HG03469 (cell line): Measurements from ENCODE around the gene ZEB2.

ENCODE experiments used
- ATAC-seq: cut with Tn5 transposase; IDR thresholded peaks from one replicate; pipeline ENCODE4 v1.9.1; 2021; ENCODE audit warnings: mild to moderate bottlenecking, moderate library complexity, moderate number of reproducible peaks; ENCODE audit not compliant: unreplicated experiment

Gene ZEB2

GRCh38 chr2:144519934-144520731 is at the start of gene ZEB2:
Gene ZEB2 (minus strand): TSS chr2:144520119. CDS start chr2:144517350, 2,769 bp downstream.
- ATAC-seq, result no peak

GRCh38 chr2:144567745-144568144 is 47.8 kb upstream of the ZEB2 start:
- ATAC-seq, result no peak

GRCh38 chr2:144566448-144566847 is 46.5 kb upstream of the ZEB2 start:
- no peak for ATAC-seq

DNA sequence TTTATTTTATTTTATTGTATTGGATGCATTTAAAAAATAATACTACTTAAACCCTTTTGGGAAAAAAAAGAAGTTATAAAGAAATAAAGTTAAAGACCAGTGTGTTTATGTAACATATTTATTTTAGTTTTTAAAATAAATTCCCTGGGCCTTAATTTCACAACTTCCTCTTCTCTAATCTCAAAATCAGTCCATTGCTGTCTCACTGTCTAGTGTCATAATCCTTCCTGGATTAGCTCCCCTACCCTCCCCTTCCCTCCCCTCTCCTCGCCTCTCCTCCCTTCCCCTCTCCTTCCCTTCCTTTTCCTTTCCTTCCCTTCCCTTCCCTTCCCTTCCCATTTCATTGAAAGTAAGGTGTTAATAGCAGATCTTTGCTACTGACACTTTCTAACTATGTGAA is 40.3 kb upstream of the ZEB2 start:
- no peak for ATAC-seq

- ATAC-seq, result no peak
Measured at GRCh38 chr2:144559681-144560080, 39.8 kb upstream of the ZEB2 start.

- no peak for ATAC-seq
Measured at GRCh38 chr2:144559242-144559641, 39.3 kb upstream of the ZEB2 start.

DNA sequence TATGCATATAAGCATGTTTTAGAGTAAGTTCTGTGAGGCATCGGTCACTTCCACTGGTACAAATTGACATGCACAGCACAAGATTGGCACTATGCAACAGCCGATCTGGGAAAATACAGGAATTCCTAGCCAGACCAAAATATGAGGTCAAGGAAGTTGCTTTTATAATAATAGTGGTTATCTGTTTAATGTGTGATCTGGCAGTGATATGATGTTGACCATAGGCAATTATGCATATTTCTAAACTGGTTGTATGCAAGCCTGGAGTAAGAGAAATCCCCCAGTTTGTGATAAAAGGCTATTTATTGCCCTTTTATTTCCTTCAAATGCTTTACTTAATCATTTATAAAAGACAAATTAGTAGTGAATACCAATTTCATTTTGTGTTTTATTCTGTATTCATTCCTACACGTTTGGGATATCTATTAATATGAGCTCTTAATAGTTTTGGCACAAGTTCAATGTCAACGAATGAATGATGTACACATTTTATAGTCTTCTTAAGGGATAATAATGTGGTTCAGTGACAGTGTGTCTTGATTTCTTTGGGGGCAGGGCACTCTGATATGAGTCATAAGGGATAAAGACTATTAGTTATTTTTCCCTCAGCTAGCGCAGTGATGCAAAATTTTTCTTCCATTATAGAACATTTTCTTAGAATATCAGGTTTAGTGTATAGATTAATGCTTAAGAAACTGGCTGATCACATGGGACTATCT is 34.7 kb upstream of the ZEB2 start:
- no peak for ATAC-seq

DNA sequence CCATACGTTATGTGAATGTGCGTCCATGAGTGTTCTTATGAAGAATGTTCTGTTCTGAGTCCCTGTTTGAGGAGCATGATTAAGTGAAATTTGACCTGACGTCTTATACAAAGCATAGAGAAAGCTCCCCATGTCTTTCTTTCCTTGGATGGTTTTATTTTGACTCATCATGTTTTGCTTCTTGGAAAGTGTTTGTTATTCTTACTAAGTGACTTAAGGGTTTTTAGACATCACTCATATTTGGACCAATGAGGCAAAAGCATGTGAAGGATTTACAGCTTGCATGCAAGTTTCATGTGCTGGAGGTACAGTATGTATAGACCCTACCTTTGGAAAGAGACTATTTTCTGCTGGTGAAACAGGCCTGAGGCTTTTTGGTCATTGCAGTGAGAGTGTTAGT is 33.5 kb upstream of the ZEB2 start:
- no peak for ATAC-seq

GRCh38 chr2:144552821-144553220 is 32.9 kb upstream of the ZEB2 start:
- no peak for ATAC-seq

DNA sequence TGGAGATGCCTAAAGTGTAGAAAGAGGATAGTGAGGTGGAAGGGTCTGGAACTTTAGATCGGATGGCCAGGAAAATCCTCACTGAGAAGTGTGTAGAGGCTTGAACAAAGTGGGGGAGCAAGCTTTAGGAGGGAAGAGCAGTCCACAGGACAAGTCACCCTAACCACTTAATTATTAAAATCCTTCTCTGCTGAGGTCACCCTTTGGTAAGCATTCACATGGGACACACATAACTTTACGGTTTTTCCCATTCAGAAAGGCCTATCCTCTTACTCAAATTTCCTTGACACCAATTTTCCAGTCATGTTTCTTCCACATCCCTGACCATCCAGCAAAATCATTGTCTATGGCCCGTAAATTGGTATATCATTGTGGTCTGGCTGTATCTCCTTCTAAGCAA is 31.0 kb upstream of the ZEB2 start:
- no peak for ATAC-seq

- ATAC-seq, result no peak
Measured at GRCh38 chr2:144550084-144550483, 30.2 kb upstream of the ZEB2 start.

DNA sequence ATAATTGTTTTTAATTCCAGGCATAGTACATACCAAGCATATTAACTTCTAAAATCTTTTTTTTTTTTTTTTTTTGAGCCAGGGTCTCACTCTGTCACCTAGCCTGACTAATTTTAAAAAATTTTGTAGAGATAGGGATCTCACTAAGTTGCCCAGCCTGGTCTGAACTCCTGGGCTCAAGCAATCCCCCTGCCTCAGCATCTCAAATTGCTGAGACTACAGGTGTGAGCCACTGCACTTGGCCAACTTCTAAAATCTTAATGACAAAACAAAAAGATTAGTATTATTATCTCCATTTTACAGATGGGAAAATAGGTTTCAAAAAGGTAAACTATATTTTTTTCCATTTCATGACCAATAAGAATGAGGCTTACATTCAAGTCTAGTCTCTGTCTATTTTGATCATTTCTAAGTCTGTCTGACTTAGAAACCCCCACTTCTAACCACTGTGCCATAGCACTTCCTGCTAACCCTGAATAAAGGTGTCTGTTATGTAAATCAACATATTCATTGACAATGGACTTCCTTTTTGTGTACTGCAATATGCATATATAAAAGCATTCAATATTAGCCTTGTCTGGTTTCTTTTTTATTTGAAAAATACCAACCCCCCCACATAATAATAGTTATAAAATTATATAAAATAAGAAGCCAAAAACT is 28.7 kb upstream of the ZEB2 start:
- ATAC-seq, result peak; percentile 93

- ATAC-seq, result no peak
Measured at GRCh38 chr2:144548088-144548487, 28.2 kb upstream of the ZEB2 start.

GRCh38 chr2:144547494-144547893 is 27.6 kb upstream of the ZEB2 start:
- ATAC-seq, result no peak

- ATAC-seq, result no peak
Measured at GRCh38 chr2:144546933-144547332, 27.0 kb upstream of the ZEB2 start.

- ATAC-seq, result no peak
Measured at GRCh38 chr2:144545787-144546186, 25.9 kb upstream of the ZEB2 start.

DNA sequence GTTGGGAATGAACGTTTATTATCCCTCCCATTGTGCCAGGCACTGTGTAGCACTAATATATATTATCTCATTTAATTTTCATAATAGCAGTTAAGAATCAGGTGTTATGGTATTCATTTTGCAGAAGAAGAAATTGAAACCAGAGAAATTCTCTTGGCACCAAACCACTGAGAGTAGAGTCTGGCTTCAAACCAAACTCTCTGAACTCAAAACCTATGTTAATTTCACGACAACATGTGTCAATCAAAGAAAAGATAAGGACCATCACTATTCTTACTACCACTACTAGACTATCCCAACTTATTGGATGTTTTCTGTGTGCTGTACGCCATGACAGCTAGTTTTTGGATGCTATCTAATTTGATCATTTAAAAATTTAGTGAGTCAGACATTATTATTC is 24.1 kb upstream of the ZEB2 start:
- ATAC-seq, result no peak

DNA sequence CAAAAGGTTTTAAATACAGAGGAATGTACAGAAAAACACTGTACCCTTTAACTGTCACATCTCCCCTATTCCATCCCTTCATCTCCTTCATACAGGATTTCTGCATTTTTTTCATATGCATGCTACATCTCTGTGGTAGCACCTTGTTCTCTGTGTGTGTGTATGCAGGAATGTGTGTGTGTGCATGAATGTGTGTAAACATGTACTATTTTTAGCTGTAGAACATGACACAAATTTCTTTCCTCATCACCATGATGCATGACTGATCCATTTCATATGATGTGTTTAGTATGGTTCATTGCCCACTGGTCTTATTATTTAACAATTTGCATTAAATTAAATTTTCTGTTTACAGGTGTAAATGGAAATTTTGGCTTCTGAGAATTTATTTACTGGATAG is 21.5 kb upstream of the ZEB2 start:
- no peak for ATAC-seq

DNA sequence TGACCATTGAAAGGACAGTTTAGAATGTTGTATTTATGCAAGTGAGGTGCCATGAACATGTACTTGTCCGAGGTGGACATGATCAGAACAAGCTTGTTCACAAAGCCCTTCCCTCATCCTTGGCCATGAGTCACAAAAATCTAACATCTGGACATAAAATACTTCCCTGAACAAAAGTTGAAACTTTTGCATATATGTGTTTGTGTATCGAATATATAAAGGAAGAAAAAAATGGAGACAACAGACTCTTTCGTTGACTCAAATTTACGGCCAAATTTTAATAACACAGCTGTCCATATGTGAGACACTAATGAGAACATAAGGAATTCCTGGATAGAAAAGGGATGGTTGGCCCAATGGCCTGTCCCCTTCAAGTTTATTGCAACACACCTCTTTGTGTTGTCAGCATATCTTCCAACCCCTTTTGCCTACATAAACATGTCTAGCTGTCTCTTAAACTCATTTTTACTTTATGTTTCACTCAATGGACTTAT is 19.4 kb upstream of the ZEB2 start:
- ATAC-seq, result no peak

- no peak for ATAC-seq
Measured at GRCh38 chr2:144535300-144535699, 15.4 kb upstream of the ZEB2 start.

DNA sequence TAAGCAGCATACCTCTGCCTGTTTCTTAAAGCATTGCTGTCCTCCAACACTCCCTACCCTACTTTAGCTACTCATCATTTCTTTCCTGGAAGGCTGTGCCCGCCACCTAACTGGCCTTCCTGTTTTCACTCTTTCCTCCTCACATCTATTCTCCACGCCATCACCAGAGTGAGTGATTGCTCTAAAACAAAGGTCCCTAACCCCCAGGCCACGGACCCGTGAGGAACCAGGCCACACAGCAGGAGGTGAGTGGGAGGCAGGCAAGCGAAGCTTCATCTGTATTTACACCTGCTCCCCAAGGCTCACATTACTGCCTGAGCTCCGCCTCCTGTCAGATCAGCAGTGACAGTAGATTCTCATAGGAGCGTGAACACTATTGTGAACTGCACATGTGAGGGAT is 13.3 kb upstream of the ZEB2 start:
- ATAC-seq, result no peak

- ATAC-seq, result no peak
Measured at GRCh38 chr2:144530596-144530995, 10.7 kb upstream of the ZEB2 start.
